HepG2 (cell line): ENCODE data around the gene HPD. TPM values are rescaled to one million over a fixed set of nuclear protein-coding genes. Genes with fewer than 3 reads are reported as not detected.

Experiments used
- IRF2 ChIP-seq: IDR thresholded peaks from 2 replicates; pipeline ENCODE4 v1.6.1; 2018; ENCODE audit warnings: missing genetic modification reagents, missing compliant biosample characterization
- KLF16 ChIP-seq, 2 experiments: sonication (generic) in 1 of 2; formaldehyde crosslinking in 1 of 2; IDR thresholded peaks; 2 replicates each; pipeline versions ENCODE4 v1.6.1 to v1.8.0; 2016 to 2023; ENCODE audit warnings: missing genetic modification reagents in 2 of 2, missing compliant biosample characterization in 1 of 2
- PCBP2 ChIP-seq: fragments of 200-400 bp; formaldehyde crosslinking; optimal IDR thresholded peaks from 2 replicates; pipeline ENCODE3; 2018; ENCODE audit warnings: low read length, low read depth; ENCODE audit not compliant: poor library complexity, severe bottlenecking
- RERE ChIP-seq: IDR thresholded peaks from 2 replicates; pipeline ENCODE4 v1.6.1; 2016; ENCODE audit warnings: low read depth, missing genetic modification reagents, missing compliant biosample characterization
- SP2 ChIP-seq: sonication (generic); formaldehyde crosslinking; IDR thresholded peaks from 2 replicates; pipeline ENCODE4 v1.5.1; 2020; ENCODE audit warnings: mild to moderate bottlenecking, missing genetic modification reagents
- ZFP36L1 ChIP-seq: sonication (generic); formaldehyde crosslinking; IDR thresholded peaks from 2 replicates; pipeline ENCODE4 v1.8.0; 2022; ENCODE audit warnings: mild to moderate bottlenecking, missing genetic modification reagents, moderate library complexity
- ZMYM3 ChIP-seq: sonication (generic); formaldehyde crosslinking; IDR thresholded peaks from 2 replicates; pipeline ENCODE4 v1.5.1; 2020; ENCODE audit warnings: mild to moderate bottlenecking, missing genetic modification reagents
- ZNF292 ChIP-seq: sonication (generic); formaldehyde crosslinking; IDR thresholded peaks from 2 replicates; pipeline ENCODE4 v1.8.1; 2022; ENCODE audit warnings: mild to moderate bottlenecking, low read depth, missing genetic modification reagents, borderline replicate concordance
- ZNF546 ChIP-seq: sonication (generic); formaldehyde crosslinking; conservative IDR thresholded peaks from 2 replicates; pipeline ENCODE4 v1.8.1; 2023; ENCODE audit warnings: mild to moderate bottlenecking, missing genetic modification reagents
- ZNF704 ChIP-seq: sonication (generic); formaldehyde crosslinking; IDR thresholded peaks from 2 replicates; pipeline ENCODE4 v1.8.1; 2023; ENCODE audit warnings: mild to moderate bottlenecking, inconsistent platforms, moderate library complexity, missing genetic modification reagents, borderline replicate concordance
- ZSCAN21 ChIP-seq: sonication (generic); formaldehyde crosslinking; IDR thresholded peaks from 2 replicates; pipeline ENCODE4 v1.8.0; 2022; ENCODE audit warnings: mild to moderate bottlenecking, missing genetic modification reagents, moderate library complexity, borderline replicate concordance
- polyA plus RNA-seq, 8 experiments: library from polyadenylated mRNA; depleted of rRNA in 3 of 8; stranded (reverse) in 7 of 8; unstranded in 1 of 8; fragments of >200 nt; fragmentation: Illumina TruSeq in 4 of 8; extraction: Trizol in 4 of 8; gene quantifications; 2 replicates each; pipeline versions ENCODE4 v1.2.1 to v1.2.3, GENCODE V29; 2011 to 2016; ENCODE audit warnings: low read depth in 4 of 8, missing spikeins in 1 of 8, mixed read lengths in 1 of 8; ENCODE audit not compliant: insufficient read depth in 1 of 8
- total RNA-seq, 5 experiments: library from RNA; depleted of rRNA; stranded (reverse); fragments of >200 nt; fragmentation: Illumina TruSeq; extraction: Trizol; gene quantifications; 2 replicates each; pipeline ENCODE4 v1.2.3, GENCODE V29; 2016; ENCODE audit warnings: low read depth in 1 of 5
- TF ChIP-seq, protein P1 (sequence below): sonication (generic); formaldehyde crosslinking; IDR thresholded peaks from 2 replicates; pipeline ENCODE4 v1.8.0; 2022; ENCODE audit warnings: low read depth, missing genetic modification reagents
- TF ChIP-seq, protein P2 (sequence below): sonication (generic); formaldehyde crosslinking; IDR thresholded peaks from 2 replicates; pipeline ENCODE4 v1.4.0; 2020; ENCODE audit warnings: low read depth, missing genetic modification reagents

The HPD gene
- total and polyA plus RNA-seq, 2 of the 13 experiments (the other 11 are each of a cell fraction or from before 2014, with no cell fraction given): 120 to 195 TPM

DNA sequence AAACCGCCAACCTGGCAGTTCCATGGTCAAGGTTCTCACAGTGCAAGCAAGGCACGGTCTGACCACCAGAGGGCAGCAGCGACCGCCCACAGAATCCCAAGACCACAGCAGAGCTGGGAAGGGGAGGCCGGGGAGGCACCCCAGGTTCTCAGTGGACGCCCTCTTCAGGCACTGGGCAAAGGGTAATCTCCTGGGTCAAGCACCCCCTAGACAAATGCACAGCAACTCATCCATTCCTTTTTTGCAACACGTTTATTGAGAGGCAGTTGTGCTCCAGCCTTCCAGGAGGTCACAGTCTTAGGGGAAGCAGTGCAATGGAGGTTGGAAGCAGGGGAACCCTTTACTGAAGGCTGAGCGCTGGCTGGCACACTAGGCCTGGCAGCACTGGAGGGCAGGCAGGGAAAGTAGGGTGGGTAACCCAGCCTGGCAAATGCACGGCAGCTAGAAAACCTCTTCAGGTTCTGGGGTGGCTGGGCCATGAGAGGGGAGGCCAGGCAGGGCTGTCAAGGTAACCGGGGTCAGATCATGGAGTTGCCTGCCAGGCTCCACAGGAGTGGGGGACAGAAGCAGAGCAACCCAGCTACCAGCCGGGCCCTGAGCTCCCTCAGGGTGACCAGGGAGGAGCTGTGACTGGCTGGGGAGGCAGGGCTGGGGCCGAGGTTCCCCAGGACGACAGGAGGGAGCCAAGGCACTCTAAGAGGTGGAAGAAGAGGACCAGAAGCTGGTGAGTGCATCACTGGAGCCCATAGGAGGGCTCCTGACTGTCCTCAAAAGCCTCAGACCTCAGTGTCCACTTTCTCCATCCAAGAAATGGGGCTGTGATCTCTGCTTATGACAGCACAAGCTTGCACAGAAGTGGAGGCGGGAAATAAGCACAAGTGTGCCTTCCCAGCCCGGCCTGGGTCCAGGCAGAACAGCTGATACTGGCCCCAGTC is 63.4 kb downstream of the HPD start (continued):
- TF ChIP-seq ZMYM3 (CRISPR knock-in tag) (no peak), RERE (CRISPR knock-in tag) (no peak), PCBP2 (no peak), SP2 (CRISPR knock-in tag) (no peak), ZNF704 (no peak), ZNF292 (no peak), KLF16 (CRISPR knock-in tag; IDR thresholded peaks at IDR 0.05) (peak in 1 of 2 experiments; percentile 20; a peak in 1 of 4 replicates), ZNF546 (CRISPR knock-in tag) (no peak), ZSCAN21 (CRISPR knock-in tag) (peak; percentile 86; the same call in 1 of the 2 replicates), ZFP36L1 (CRISPR knock-in tag) (no peak), IRF2 (CRISPR knock-in tag) (peak; percentile 47; the same call in 1 of the 2 replicates)
- TF ChIP-seq, protein P1, sequence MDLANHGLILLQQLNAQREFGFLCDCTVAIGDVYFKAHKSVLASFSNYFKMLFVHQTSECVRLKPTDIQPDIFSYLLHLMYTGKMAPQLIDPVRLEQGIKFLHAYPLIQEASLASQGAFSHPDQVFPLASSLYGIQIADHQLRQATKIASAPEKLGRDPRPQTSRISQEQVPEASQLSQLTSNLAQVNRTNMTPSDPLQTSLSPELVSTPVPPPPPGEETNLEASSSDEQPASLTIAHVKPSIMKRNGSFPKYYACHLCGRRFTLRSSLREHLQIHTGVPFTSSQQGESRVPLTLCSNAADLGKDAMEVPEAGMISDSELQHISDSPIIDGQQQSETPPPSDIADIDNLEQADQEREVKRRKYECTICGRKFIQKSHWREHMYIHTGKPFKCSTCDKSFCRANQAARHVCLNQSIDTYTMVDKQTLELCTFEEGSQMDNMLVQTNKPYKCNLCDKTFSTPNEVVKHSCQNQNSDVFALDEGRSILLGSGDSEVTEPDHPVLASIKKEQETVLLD (CRISPR knock-in tag): no peak
- TF ChIP-seq, protein P2, sequence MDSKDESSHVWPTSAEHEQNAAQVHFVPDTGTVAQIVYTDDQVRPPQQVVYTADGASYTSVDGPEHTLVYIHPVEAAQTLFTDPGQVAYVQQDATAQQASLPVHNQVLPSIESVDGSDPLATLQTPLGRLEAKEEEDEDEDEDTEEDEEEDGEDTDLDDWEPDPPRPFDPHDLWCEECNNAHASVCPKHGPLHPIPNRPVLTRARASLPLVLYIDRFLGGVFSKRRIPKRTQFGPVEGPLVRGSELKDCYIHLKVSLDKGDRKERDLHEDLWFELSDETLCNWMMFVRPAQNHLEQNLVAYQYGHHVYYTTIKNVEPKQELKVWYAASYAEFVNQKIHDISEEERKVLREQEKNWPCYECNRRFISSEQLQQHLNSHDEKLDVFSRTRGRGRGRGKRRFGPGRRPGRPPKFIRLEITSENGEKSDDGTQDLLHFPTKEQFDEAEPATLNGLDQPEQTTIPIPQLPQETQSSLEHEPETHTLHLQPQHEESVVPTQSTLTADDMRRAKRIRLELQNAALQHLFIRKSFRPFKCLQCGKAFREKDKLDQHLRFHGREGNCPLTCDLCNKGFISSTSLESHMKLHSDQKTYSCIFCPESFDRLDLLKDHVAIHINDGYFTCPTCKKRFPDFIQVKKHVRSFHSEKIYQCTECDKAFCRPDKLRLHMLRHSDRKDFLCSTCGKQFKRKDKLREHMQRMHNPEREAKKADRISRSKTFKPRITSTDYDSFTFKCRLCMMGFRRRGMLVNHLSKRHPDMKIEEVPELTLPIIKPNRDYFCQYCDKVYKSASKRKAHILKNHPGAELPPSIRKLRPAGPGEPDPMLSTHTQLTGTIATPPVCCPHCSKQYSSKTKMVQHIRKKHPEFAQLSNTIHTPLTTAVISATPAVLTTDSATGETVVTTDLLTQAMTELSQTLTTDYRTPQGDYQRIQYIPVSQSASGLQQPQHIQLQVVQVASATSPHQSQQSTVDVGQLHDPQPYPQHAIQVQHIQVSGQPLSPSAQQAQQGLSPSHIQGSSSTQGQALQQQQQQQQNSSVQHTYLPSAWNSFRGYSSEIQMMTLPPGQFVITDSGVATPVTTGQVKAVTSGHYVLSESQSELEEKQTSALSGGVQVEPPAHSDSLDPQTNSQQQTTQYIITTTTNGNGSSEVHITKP: no peak
